ENCODE data around the gene SEL1L.
"Not testable (repeated sequence)": the region's sequence is repeated elsewhere in the genome, so short reads cannot be mapped to it uniquely, and the experiment has no call there.

SEL1L gene

GRCh38 chr14:81473456-81474147 lies 60.1 kb downstream of the SEL1L start:
- no peak for DNase-seq

GRCh38 chr14:81472096-81472800 lies 61.4 kb downstream of the SEL1L start:
- DNase-seq, result no peak

DNA sequence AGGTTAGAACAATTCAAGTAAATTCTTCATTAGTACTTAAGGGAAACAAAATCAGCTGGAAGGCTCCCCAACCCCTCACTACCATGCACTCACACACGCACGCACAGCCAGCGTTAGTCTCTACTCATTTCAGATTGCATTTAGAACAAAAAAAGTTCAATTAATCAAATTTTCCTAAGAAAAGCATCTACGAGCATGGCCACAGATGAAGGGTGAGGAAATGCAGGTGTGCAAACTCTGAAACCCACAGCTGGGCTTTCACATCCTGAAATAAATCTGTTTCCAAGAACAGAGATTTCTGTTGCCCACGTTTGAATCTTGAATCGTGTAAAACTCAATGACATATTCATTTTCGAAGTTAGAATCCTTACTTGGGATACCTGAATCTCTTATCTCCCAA lies 62.6 kb downstream of the SEL1L start:
- DNase-seq, result no peak

- DNase-seq, result not testable (repeated sequence)
Measured at GRCh38 chr14:81470557-81470826, 63.2 kb downstream of the SEL1L start.

- no peak for DNase-seq
Measured at GRCh38 chr14:81466854-81467253, 66.8 kb downstream of the SEL1L start.

- DNase-seq, result no peak
Measured at GRCh38 chr14:81465507-81466228, 68.0 kb downstream of the SEL1L start.

GRCh38 chr14:81465003-81465392 lies 68.7 kb downstream of the SEL1L start:
- not testable (repeated sequence) for DNase-seq

GRCh38 chr14:81464253-81465002 lies 69.2 kb downstream of the SEL1L start:
- peak in 9 of 14 donors; percentile 14 to 38 (median 27) for DNase-seq

DNA sequence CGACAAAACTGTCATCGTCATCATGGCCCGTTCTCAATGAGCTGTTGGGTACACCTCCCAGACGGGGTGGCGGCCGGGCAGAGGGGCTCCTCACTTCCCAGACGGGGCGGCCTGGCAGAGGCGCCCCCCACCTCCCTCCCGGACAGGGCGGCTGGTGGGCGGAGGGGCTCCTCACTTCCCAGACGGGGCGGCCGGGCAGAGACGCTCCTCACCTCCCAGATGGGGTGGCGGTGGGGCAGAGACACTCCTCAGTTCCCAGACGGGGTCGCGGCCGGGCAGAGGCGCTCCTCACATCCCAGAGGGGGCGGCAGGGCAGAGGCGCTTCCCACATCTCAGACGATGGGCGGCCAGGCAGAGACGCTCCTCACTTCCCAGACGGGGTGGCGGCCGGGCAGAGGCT lies 71.3 kb downstream of the SEL1L start:
- DNase-seq, result not testable (repeated sequence)

- no peak for DNase-seq
Measured at GRCh38 chr14:81459912-81460311, 73.7 kb downstream of the SEL1L start.

DNA sequence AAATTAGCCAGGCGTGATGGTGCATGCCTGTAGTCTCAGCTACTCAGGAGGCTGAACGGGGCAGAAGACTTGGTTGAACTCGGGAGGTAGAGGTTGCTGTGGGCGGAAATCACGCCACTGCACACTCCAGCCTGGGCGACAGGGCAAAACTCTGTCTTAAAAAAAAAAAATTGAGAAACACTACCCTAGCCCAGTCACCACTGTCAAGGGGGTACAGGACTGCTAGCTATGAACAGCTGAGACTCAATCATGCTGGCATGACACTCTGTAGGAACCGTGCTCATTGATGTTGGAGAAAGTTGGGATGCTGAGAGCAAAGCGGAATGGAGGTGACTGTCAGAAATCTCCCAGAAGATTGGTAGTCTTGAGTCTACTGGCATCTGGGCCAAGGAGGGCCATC lies 75.3 kb downstream of the SEL1L start:
- DNase-seq, result no peak

- no peak for DNase-seq
Measured at GRCh38 chr14:81455390-81455789, 78.3 kb downstream of the SEL1L start.

GRCh38 chr14:81454572-81455218 lies 79.0 kb downstream of the SEL1L start:
- DNase-seq, result no peak

DNA sequence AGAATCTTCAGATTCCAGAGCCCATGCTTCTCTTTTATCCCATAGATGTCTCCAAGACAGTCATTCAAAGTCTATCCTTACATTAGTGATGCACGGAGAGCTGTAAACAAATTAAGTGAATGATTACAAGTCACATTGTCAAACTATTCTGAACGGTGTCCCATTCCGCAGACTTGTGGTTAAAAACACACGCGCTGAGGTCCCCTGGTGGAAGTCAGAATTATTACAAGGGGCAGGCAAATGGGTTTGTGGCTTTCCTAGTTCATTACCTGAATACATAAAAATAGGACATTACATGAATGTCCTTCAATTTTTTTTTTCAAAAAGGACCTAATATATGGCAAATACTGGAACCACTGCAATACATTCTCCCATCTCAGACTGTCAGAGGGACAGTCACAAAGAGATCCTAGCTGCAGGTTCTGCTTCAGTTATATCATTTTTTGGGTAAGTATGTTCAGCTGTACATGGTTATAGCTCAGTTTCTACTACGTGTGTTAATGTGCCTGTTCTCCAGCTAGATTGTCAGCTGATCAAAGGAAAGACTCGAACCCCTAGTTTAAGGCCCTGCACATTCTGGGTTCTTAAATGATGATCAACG lies 80.4 kb downstream of the SEL1L start:
- peak in 5 of 14 donors; percentile 8 to 65 (median 22) for DNase-seq

DNA sequence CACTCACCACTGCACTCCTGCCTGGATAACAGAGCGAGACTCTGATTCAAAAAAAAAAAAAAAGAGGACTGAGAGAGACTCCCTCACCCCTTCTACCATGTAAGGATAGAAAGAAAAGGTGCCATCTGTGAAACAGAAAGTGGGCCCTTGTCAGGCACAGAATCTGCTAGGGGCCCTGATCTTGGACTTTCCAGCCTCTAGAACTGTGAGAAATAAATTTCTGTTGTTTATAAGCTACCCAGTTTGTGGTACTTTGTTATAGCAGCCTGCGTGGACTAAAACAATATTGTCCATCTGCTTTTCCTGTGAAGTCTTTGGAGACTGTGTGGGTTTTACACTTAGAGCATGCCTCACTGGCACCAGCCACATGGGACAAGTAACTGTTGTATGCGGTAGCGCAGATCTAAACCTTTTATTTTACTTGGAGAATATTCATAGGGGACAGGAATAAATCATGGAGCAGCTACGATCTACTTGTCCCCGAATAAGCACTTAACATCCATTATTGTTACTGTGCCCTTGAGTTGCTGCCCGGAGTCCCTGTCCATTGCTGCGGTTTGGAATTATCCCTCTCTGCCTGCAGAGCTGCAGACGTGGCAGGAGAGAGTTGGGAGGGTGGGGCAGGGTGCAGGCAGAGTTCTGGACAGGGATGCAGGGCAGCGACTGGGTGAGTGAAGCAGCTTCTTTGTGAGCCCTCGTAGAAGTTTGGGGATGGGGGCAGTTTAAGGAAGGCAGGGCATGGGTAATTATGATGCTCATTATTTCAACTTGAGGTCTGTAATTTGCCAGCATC lies 81.1 kb downstream of the SEL1L start:
- peak in 1 of 14 donors; percentile 17 for DNase-seq

- no peak for DNase-seq
Measured at GRCh38 chr14:81450976-81451375, 82.7 kb downstream of the SEL1L start.

GRCh38 chr14:81450100-81450531 lies 83.5 kb downstream of the SEL1L start:
- peak in 1 of 14 donors; percentile 11 for DNase-seq

- no peak for DNase-seq
Measured at GRCh38 chr14:81449576-81449975, 84.1 kb downstream of the SEL1L start.

GRCh38 chr14:81449114-81449513 lies 84.5 kb downstream of the SEL1L start:
- DNase-seq, result peak in 4 of 14 donors; percentile 17 to 36 (median 20)

- no peak for DNase-seq
Measured at GRCh38 chr14:81447021-81447764, 86.5 kb downstream of the SEL1L start.
